K562 (cell line): ENCODE results near the gene TTC33. TPM values are rescaled to one million over a fixed set of nuclear protein-coding genes. Genes with fewer than 3 reads are reported as not detected.

Experiments used
- ATAC-seq: fragments of 200-7000 bp; cut with Tn5 transposase; 3 replicates; pipeline ENCODE4 v1.9.1; 2020; ENCODE audit warnings: moderate library complexity
- BruUV-seq: library from RNA; stranded (reverse); fragments of 400-500 nt; replicated peaks from 2 replicates; lab custom pipeline; 2021; lab: Mats Ljungman, UMichigan
- CTCF ChIA-PET: fragments of 300-600 bp; formaldehyde crosslinking; extraction: SDS; loops from one replicate; lab custom pipeline; 2021; ENCODE audit warnings: low intra/inter-chr PET ratio; lab: Yijun Ruan, JAX
- POLR2A ChIA-PET: fragments of 300-600, 350-650 bp; sonication (Branson Sonifier 250); formaldehyde crosslinking; extraction: SDS; loops from one replicate; lab custom pipeline; 2021; ENCODE audit warnings: antibody characterized with exemption, inconsistent platforms; lab: Yijun Ruan, JAX
- DNase-seq, 4 experiments: peaks; one replicate each; pipeline versions ENCODE4 v3.0.0 to v3.0.0-alpha.2; 2011 to 2018; ENCODE audit warnings: low spot score in 3 of 4, mixed read lengths in 3 of 4; ENCODE audit errors: extremely low read depth in 1 of 4
- FAIRE-seq: peaks from 2 replicates; lab custom pipeline; 2011; peaks lifted over from hg19 to GRCh38; lab: Jason Lieb, UNC
- H2AFZ ChIP-seq: 2 replicates; pipeline ENCODE4 v1.6.0; 2011; ENCODE audit warnings: low read depth, low read length, control low read depth, inconsistent platforms
- H3K27ac ChIP-seq: fragments of 200-600 bp; 3 replicates; pipeline ENCODE4 v1.8.0; 2011; ENCODE audit warnings: low read depth, mild to moderate bottlenecking, control low read depth, inconsistent platforms, low read length, moderate library complexity, mixed read lengths; ENCODE audit errors: extremely low read depth
- H3K27me3 ChIP-seq, 2 experiments: fragments of 300-600 bp in 1 of 2; 2 replicates in 1 of 2; 3 replicates in 1 of 2; pipeline versions ENCODE4 v1.6.0 to v1.8.0; 2011; ENCODE audit warnings: inconsistent platforms in 2 of 2, low read length in 2 of 2, mild to moderate bottlenecking in 1 of 2, mixed read lengths in 1 of 2, moderate library complexity in 1 of 2; ENCODE audit not compliant: control insufficient read depth in 2 of 2, insufficient read depth in 2 of 2
- H3K36me3 ChIP-seq: fragments of 300-600 bp; 3 replicates; pipeline ENCODE4 v1.8.0; 2011; ENCODE audit warnings: mild to moderate bottlenecking, low read length, inconsistent platforms; ENCODE audit not compliant: control insufficient read depth, insufficient read depth
- H3K4me1 ChIP-seq, 2 experiments: fragments of 200-600 bp in 1 of 2; replicated peaks in 1 of 2; 2 replicates in 1 of 2; 3 replicates in 1 of 2; pipeline versions ENCODE4 v1.5.1 to v1.8.0; 2011; ENCODE audit warnings: inconsistent platforms in 2 of 2, low read length in 2 of 2, mild to moderate bottlenecking in 1 of 2, mixed read lengths in 1 of 2, moderate library complexity in 1 of 2; ENCODE audit not compliant: control insufficient read depth in 2 of 2, insufficient read depth in 2 of 2
- H3K4me2 ChIP-seq: 2 replicates; pipeline ENCODE4 v1.6.1; 2011; ENCODE audit warnings: low read length, control low read depth, inconsistent platforms, mixed read lengths; ENCODE audit not compliant: insufficient read depth
- H3K4me3 ChIP-seq: fragments of 200-600 bp; sonication (generic), shearing (Covaris generic); 2 replicates; pipeline ENCODE4 v1.5.1; 2016; ENCODE audit warnings: control low read depth, inconsistent platforms
- H3K79me2 ChIP-seq: fragments of 200-600 bp; 3 replicates; pipeline ENCODE4 v1.8.0; 2011; ENCODE audit warnings: low read length, inconsistent platforms; ENCODE audit not compliant: control insufficient read depth, insufficient read depth
- H3K9ac ChIP-seq, 2 experiments: 2 replicates each; pipeline versions ENCODE4 v1.6.0 to v1.6.1; 2011; ENCODE audit warnings: low read depth in 2 of 2, low read length in 2 of 2, control low read depth in 1 of 2, inconsistent platforms in 1 of 2, mild to moderate bottlenecking in 1 of 2, mixed read lengths in 1 of 2; ENCODE audit not compliant: insufficient read depth in 1 of 2
- H3K9me1 ChIP-seq: one replicate; pipeline ENCODE4 v1.6.0; 2011; ENCODE audit warnings: inconsistent platforms, mild to moderate bottlenecking, low read length, moderate library complexity; ENCODE audit not compliant: control insufficient read depth, insufficient read depth
- H3K9me3 ChIP-seq: replicated peaks from 2 replicates; pipeline ENCODE4 v1.5.1; 2011; ENCODE audit warnings: low read depth, low read length, inconsistent platforms; ENCODE audit not compliant: control insufficient read depth, insufficient read depth
- H4K20me1 ChIP-seq: replicated peaks from 2 replicates; pipeline ENCODE4 v1.6.1; 2011; ENCODE audit warnings: low read length, inconsistent platforms, mixed read lengths; ENCODE audit not compliant: control insufficient read depth, insufficient read depth
- ARID4B ChIP-seq: sonication (generic); formaldehyde crosslinking; IDR thresholded peaks from 2 replicates; pipeline ENCODE4 v1.8.0; 2022; ENCODE audit warnings: mild to moderate bottlenecking, missing genetic modification reagents
- CLOCK ChIP-seq: fragments of 250-450 bp; sonication (Bioruptor Pico); IDR thresholded peaks from 2 replicates; pipeline ENCODE4 v1.4.0; 2020; ENCODE audit warnings: mild to moderate bottlenecking, moderate library complexity, borderline replicate concordance
- DACH1 ChIP-seq: fragments of 450-650 bp; IDR thresholded peaks from 2 replicates; pipeline ENCODE4 v1.6.1; 2018; ENCODE audit not compliant: partially characterized antibody
- NR3C1 ChIP-seq: sonication (generic); formaldehyde crosslinking; IDR thresholded peaks from 2 replicates; pipeline ENCODE4 v1.8.1; 2022; ENCODE audit warnings: missing genetic modification reagents
- RAD51 ChIP-seq: fragments of 450-650 bp; IDR thresholded peaks from 2 replicates; pipeline ENCODE4 v1.7.1; 2016; ENCODE audit warnings: low read depth, mild to moderate bottlenecking, borderline replicate concordance
- SNRNP70 ChIP-seq: fragments of 200-400 bp; formaldehyde crosslinking; optimal IDR thresholded peaks from 2 replicates; pipeline ENCODE3; 2017; ENCODE audit warnings: low read depth, low read length
- ZNF311 ChIP-seq: fragments of 250-450 bp; sonication (Bioruptor Pico); IDR thresholded peaks from 2 replicates; pipeline ENCODE4 v1.4.0; 2020; ENCODE audit warnings: mild to moderate bottlenecking, moderate library complexity
- ZNF518B ChIP-seq: fragments of 250-450 bp; sonication (Bioruptor Pico); IDR thresholded peaks from 2 replicates; pipeline ENCODE4 v1.5.0; 2021; ENCODE audit warnings: mild to moderate bottlenecking, moderate library complexity
- ZNF639 ChIP-seq, 2 experiments: fragments of 200-800 bp in 1 of 2; sonication (Bioruptor generic) in 1 of 2; sonication (generic) in 1 of 2; formaldehyde crosslinking in 1 of 2; IDR thresholded peaks in 1 of 2; conservative IDR thresholded peaks in 1 of 2; 2 replicates each; pipeline versions ENCODE4 v1.5.0 to v1.6.1; 2016 to 2020; ENCODE audit warnings: missing compliant biosample characterization in 1 of 2, missing genetic modification characterization in 1 of 2, missing genetic modification reagents in 1 of 2
- ZSCAN29 ChIP-seq: fragments of 450-650 bp; IDR thresholded peaks from 2 replicates; pipeline ENCODE4 v1.6.1; 2017
- WGBS: fragments of 100-300 bp; shearing (Covaris generic); methylation state at CpG from one replicate; pipeline ENCODE4 v1.1.6; 2016; ENCODE audit warnings: low coverage, mixed read lengths; ENCODE audit not compliant: insufficient coverage; ENCODE audit errors: missing lambda C conversion rate; 5-methylcytosine and 5-hydroxymethylcytosine counted together
- in situ Hi-C: fragments of 300-500 bp; cut with MboI; formaldehyde crosslinking; loops from 4 replicates; pipeline ENCODE4 v1.15.0; 2018; ENCODE audit warnings: inconsistent platforms, mixed read lengths
- intact Hi-C: fragments of 100-400 bp; cut with micrococcal nuclease; formaldehyde crosslinking; loops from 2 replicates; pipeline ENCODE4 v1.14.2; 2022
- polyA plus RNA-seq, 8 experiments: library from polyadenylated mRNA; depleted of rRNA in 4 of 8; stranded (reverse) in 5 of 8; unstranded in 3 of 8; fragments of >200 nt; fragmentation: Nextera tagmentation in 2 of 8; fragmentation: Illumina TruSeq in 1 of 8; extraction: Ambion mirVana in 2 of 8; extraction: Trizol in 1 of 8; gene quantifications; 2 replicates each; pipeline versions ENCODE4 v1.2.1 to v1.2.3, GENCODE V29; 2011 to 2014; ENCODE audit warnings: inconsistent platforms in 1 of 8, missing spikeins in 1 of 8
- total RNA-seq, 7 experiments: library from RNA; depleted of rRNA in 6 of 7; stranded (reverse); fragments of >200 nt in 6 of 7; fragmentation: Illumina TruSeq in 2 of 7; extraction: Trizol in 2 of 7; gene quantifications; 2 replicates each; pipeline versions ENCODE4 v1.2.1 to v1.2.3, GENCODE V29; 2011 to 2021; ENCODE audit warnings: low replicate concordance in 1 of 7

TTC33 gene
- total and polyA plus RNA-seq, 9 of the 15 experiments (the other 6 are each of a cell fraction or from before 2014, with no cell fraction given), result 11.5 to 24.9 (median 21.1) TPM

- Histone ChIP-seq H3K4me3 (no peak overlapping the region), H3K9me1 (no peaks in the 10 kb centered on the region), H3K9ac (no peak overlapping the region), H3K4me1 (no peaks in the 10 kb centered on the region), H4K20me1 (no peaks in the 10 kb centered on the region), H3K27me3 (no peaks in the 10 kb centered on the region), H3K9me3 (no peaks in the 10 kb centered on the region), H3K4me2 (no peak overlapping the region), H3K36me3 (no peaks in the 10 kb centered on the region), H3K27ac (no peak overlapping the region), H2AFZ (no peak overlapping the region), H3K79me2 (no peaks in the 10 kb centered on the region)
- intact Hi-C loops (no loop called here), in situ Hi-C loops (no loop called here)
- 0% methylated on average over 2 of the region's 2 CpGs for WGBS
- CTCF ChIA-PET, result no interaction called here
- no peak for DNase-seq
- POLR2A ChIA-PET, result no interaction called here
- no peak for FAIRE-seq
- no TSS peak for BruUV-seq
- ATAC-seq, result no peak
- no peak for TF ChIP-seq CLOCK
- TF ChIP-seq ZSCAN29, result no peak
- TF ChIP-seq NR3C1, result no peak
- TF ChIP-seq ZNF518B, result no peak
- TF ChIP-seq ZNF311 (CRISPR knock-in tag), result no peak
- TF ChIP-seq ZNF639 (CRISPR knock-in tag; conservative IDR thresholded peaks at IDR 0.05 in 1 of 2, IDR thresholded peaks at IDR 0.05 in 1 of 2), result no peak
- no peak for TF ChIP-seq DACH1
- TF ChIP-seq RAD51, result no peak
- TF ChIP-seq ARID4B (CRISPR knock-in tag), result no peak
- no peak for TF ChIP-seq SNRNP70
Measured at GRCh38 chr5:40626801-40627200, 129.0 kb downstream of the TTC33 start.
